Measurements from ENCODE around the gene ZC3H12D. TPM values are rescaled to one million over a fixed set of nuclear protein-coding genes. Genes with fewer than 3 reads are reported as not detected.

ZC3H12D gene
- total and polyA plus RNA-seq, 9 of the 15 experiments (the other 6 are each of a cell fraction or from before 2014, with no cell fraction given) = 0.04 to 0.27 (median 0.05) TPM; not detected in 3

DNA sequence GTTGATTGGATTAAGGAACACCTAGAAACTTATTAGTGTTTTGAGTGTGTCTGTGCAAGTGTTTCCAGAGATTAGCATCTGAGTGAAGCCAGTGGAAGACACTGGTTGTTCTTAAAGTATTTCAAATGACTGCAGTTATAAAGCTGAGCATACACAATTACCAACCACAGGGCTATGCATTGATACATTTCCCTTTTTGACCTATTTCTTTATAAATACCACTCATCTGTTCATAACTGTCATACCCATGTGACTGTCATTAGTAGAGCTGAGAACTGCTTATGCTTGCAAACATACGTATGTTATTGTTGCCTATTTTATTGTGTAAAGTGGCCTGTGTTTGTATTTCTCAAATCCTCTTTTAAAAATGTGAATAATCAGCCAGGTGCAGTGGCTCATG lies 15.3 kb upstream of the ZC3H12D start:
- Histone ChIP-seq H3K9me1 (ENCODE audit: control insufficient read depth, insufficient read depth, low read length) (no peaks in the 10 kb centered on the region), H2AFZ (ENCODE audit: low read depth, low read length) (no peak overlapping the region), H3K9ac (ENCODE audit: insufficient read depth in 1 of 2, low read depth in 2 of 2, low read length in 2 of 2) (no peak overlapping the region), H3K9me3 (replicated peaks; ENCODE audit: control insufficient read depth, insufficient read depth, low read depth, low read length) (no peaks in the 10 kb centered on the region), H4K20me1 (replicated peaks; ENCODE audit: control insufficient read depth, insufficient read depth, low read length) (no peaks in the 10 kb centered on the region), H3K27ac (ENCODE audit: extremely low read depth, low read depth, low read length) (no peak overlapping the region), H3K27me3 (ENCODE audit: control insufficient read depth in 2 of 2, insufficient read depth in 2 of 2, low read length in 2 of 2) (no peaks in the 10 kb centered on the region), H3K36me3 (ENCODE audit: control insufficient read depth, insufficient read depth, low read length) (peaks cover 3% of the 10 kb centered on the region; the same call in 2 of the 3 replicates), H3K4me2 (ENCODE audit: insufficient read depth, low read length) (no peak overlapping the region), H3K4me3 (no peak overlapping the region), H3K4me1 (replicated peaks in 1 of 2; ENCODE audit: control insufficient read depth in 2 of 2, insufficient read depth in 2 of 2, low read length in 2 of 2) (peaks cover 0 to 9% of the 10 kb centered on the region in 2 experiments; a peak in 2 of 5 replicates), H3K79me2 (ENCODE audit: control insufficient read depth, insufficient read depth, low read length) (no peaks in the 10 kb centered on the region)
- 86% methylated on average over 1 of the region's 1 CpG for WGBS (ENCODE audit: insufficient coverage, low coverage, missing lambda C conversion rate)
- CTCF ChIA-PET (ENCODE audit: low intra/inter-chr PET ratio) = no interaction called here
- intact Hi-C loops (cut with micrococcal nuclease) (no loop called here), in situ Hi-C loops (cut with MboI) (no loop called here)
- FAIRE-seq (no peak), DNase-seq (ENCODE audit: extremely low read depth in 1 of 4, low spot score in 3 of 4) (no peak), ATAC-seq (no peak)
- TF ChIP-seq, protein P1, sequence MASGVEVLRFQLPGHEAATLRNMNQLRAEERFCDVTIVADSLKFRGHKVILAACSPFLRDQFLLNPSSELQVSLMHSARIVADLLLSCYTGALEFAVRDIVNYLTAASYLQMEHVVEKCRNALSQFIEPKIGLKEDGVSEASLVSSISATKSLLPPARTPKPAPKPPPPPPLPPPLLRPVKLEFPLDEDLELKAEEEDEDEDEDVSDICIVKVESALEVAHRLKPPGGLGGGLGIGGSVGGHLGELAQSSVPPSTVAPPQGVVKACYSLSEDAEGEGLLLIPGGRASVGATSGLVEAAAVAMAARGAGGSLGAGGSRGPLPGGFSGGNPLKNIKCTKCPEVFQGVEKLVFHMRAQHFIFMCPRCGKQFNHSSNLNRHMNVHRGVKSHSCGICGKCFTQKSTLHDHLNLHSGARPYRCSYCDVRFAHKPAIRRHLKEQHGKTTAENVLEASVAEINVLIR (CRISPR knock-in tag; IDR thresholded peaks at IDR 0.05) = no peak
- no peak for TF ChIP-seq ZNF589 (CRISPR knock-in tag; IDR thresholded peaks at IDR 0.05; ENCODE audit: low read depth)
- no peak for TF ChIP-seq ZBTB8A (IDR thresholded peaks at IDR 0.05; ENCODE audit: partially characterized antibody)
- no peak for TF ChIP-seq ZNF354B (CRISPR knock-in tag; IDR thresholded peaks at IDR 0.05)
- TF ChIP-seq, protein P2, sequence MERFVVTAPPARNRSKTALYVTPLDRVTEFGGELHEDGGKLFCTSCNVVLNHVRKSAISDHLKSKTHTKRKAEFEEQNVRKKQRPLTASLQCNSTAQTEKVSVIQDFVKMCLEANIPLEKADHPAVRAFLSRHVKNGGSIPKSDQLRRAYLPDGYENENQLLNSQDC (CRISPR knock-in tag; IDR thresholded peaks at IDR 0.05) = no peak
- no peak for TF ChIP-seq NFRKB (IDR thresholded peaks at IDR 0.05; ENCODE audit: low read depth)
- TF ChIP-seq NRF1 (conservative IDR thresholded peaks at IDR 0.05 in 1 of 2, IDR thresholded peaks at IDR 0.05 in 1 of 2) = no peak
- no peak for TF ChIP-seq ADNP (tag; IDR thresholded peaks at IDR 0.05)
- POLR2A ChIA-PET = no interaction called here
- no TSS peak for BruUV-seq (replicated peaks)

Measured in K562 (cell line).